Measurements from ENCODE around the gene ITGB4. TPM values are rescaled to one million over a fixed set of nuclear protein-coding genes. Genes with fewer than 3 reads are reported as not detected.
A peak's percentile ranks its signal among the peaks of the same experiment; 100 is the strongest.

The ITGB4 gene
- total and polyA plus RNA-seq, 12 donors = 4.6 to 17.0 (median 9.0) TPM

DNA sequence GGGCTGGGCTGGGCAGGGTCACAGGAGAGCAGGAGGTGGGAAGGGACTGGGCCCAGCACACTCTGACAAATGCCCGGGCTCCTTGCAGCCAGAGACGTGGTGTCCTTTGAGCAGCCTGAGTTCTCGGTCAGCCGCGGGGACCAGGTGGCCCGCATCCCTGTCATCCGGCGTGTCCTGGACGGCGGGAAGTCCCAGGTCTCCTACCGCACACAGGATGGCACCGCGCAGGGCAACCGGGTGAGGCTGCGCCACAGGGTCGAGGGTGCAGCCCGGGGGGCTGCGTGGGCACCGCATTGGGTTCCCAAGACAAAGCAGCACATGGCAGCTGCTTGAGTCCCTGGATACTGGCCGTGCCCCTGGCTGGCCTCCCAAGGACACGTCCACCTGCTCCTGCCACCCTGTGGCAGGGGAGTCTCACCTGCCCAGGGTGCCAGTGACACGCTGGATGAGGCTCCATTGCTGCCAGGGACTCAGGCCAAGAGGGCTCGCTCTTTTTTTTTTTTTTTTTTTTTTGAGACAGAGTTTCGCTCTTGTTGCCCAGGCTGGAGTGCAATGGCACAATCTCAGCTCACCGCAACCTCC is 22.5 kb downstream of the ITGB4 start:
- WGBS, 2 donors = 93% methylated on average over 24 to 25 of the region's 25 CpGs
- no peak for DNase-seq
- intact Hi-C loops (cut with DNase I) = loop anchor here in 3 of 10 donors (2.0 to 10.0 kb wide), 3 partner anchors 65 to 329 kb away; no protein-coding TSS in a partner anchor
- TF ChIP-seq, protein P1, sequence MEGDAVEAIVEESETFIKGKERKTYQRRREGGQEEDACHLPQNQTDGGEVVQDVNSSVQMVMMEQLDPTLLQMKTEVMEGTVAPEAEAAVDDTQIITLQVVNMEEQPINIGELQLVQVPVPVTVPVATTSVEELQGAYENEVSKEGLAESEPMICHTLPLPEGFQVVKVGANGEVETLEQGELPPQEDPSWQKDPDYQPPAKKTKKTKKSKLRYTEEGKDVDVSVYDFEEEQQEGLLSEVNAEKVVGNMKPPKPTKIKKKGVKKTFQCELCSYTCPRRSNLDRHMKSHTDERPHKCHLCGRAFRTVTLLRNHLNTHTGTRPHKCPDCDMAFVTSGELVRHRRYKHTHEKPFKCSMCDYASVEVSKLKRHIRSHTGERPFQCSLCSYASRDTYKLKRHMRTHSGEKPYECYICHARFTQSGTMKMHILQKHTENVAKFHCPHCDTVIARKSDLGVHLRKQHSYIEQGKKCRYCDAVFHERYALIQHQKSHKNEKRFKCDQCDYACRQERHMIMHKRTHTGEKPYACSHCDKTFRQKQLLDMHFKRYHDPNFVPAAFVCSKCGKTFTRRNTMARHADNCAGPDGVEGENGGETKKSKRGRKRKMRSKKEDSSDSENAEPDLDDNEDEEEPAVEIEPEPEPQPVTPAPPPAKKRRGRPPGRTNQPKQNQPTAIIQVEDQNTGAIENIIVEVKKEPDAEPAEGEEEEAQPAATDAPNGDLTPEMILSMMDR (IDR thresholded peaks at IDR 0.05) = no peak
- Histone ChIP-seq H3K27ac (no peak overlapping the region), H3K27me3 (no peaks in the 10 kb centered on the region), H3K36me3 (peaks cover 0 to 5% (median 0%) of the 10 kb centered on the region in 9 donors), H3K4me1 (peaks cover 0 to 11% (median 5%) of the 10 kb centered on the region in 9 donors), H3K9me3 (no peaks in the 10 kb centered on the region), H3K4me3 (no peak overlapping the region)
- ATAC-seq = no peak

DNA sequence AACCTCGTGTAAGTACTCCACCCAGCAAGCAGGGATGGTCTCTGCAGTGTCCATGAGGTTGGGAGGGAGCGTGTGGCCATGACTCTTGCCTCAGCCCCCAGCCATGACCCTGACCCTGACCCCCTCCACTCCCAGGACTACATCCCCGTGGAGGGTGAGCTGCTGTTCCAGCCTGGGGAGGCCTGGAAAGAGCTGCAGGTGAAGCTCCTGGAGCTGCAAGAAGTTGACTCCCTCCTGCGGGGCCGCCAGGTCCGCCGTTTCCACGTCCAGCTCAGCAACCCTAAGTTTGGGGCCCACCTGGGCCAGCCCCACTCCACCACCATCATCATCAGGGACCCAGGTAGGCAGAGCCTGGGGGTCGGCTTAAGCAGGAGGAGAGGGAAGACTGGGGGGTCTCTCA is 27.4 kb downstream of the ITGB4 start:
- Histone ChIP-seq H3K36me3 (peaks cover 0 to 22% (median 0%) of the 10 kb centered on the region in 9 donors), H3K4me1 (peaks cover 0 to 26% (median 17%) of the 10 kb centered on the region in 9 donors), H3K27ac (no peak overlapping the region), H3K9me3 (no peaks in the 10 kb centered on the region), H3K27me3 (no peaks in the 10 kb centered on the region), H3K4me3 (no peak overlapping the region)
- TF ChIP-seq, protein P1 (IDR thresholded peaks at IDR 0.05) = no peak
- 83 to 84% methylated on average over 9 of the region's 9 CpGs for WGBS, 2 donors
- intact Hi-C loops (cut with DNase I) = loop anchor here in 6 of 10 donors (1.0 to 10.0 kb wide), 8 partner anchors 69 to 334 kb away; partner anchors contain the start of gene SMIM5 (in 3 of the 6)
- DNase-seq (no peak), ATAC-seq (no peak)

DNA sequence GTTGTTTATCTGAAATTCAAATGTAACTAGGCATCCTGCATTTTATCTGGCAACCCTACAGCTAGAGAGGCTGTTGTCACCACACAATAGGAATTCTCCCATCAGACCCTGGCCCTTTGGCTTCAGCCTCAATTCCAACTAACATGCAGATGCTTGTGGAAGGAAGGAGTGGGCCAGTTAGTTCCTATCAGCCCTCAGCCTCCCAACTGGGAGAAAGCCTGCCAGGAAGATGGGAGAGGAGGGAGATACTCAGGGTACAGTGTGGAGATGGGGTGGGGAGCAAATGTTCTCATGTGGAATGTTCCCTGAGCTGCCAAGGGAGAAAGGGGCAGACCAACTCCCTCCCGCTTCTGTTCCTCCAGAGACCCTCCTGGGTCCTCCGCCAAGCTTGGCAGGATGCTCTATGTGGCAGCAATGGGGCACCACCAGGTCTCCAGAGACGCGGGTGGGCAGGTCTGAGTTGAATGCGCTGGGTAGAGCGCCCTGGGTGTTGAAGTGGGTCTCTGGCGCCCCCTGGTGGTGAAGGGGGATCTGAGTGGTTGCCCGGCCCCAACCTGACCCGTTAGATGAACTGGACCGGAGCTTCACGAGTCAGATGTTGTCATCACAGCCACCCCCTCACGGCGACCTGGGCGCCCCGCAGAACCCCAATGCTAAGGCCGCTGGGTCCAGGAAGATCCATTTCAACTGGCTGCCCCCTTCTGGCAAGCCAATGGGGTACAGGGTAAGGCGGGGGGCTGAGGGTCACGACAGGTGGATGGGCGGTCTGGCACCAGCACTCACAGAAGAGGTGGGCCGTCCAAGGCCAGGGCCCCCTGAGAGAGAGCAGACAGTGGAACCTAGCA is 28.5 kb downstream of the ITGB4 start:
- no peak overlapping the region for H3K4me3 ChIP-seq
- ATAC-seq = peak; percentile 68 to 88 (median 78)
- 14 to 17% methylated on average over 20 of the region's 20 CpGs for WGBS, 2 donors

More for the DNA sequence above, 28.5 kb downstream of the ITGB4 start:
- H3K27ac ChIP-seq = no peak overlapping the region
- DNase-seq = peak; percentile 86 to 88
- no peaks in the 10 kb centered on the region for H3K9me3 ChIP-seq
- H3K27me3 ChIP-seq = no peaks in the 10 kb centered on the region
- intact Hi-C loops (cut with DNase I) = loop anchor here (1.0 to 10.0 kb wide), 11 partner anchors 71 to 335 kb away; partner anchors contain the start of gene SMIM5 (in 9 of the 10)
- TF ChIP-seq, protein P1 (IDR thresholded peaks at IDR 0.05) = peak; percentile 95 to 98 (median 96)
- peaks cover 0 to 22% (median 0%) of the 10 kb centered on the region in 9 donors for H3K36me3 ChIP-seq
- peaks cover 7 to 36% (median 26%) of the 10 kb centered on the region in 9 donors for H3K4me1 ChIP-seq
